GM12872 (cell line): ENCODE results near the gene KLHL42.

Experiments
- TF ChIP-seq, protein P1 (sequence below): IDR thresholded peaks from 3 replicates; pipeline ENCODE4 v1.5.1; 2011; ENCODE audit warnings: low read depth, mild to moderate bottlenecking, low read length, moderate library complexity; ENCODE audit not compliant: insufficient read depth

KLHL42 gene

DNA sequence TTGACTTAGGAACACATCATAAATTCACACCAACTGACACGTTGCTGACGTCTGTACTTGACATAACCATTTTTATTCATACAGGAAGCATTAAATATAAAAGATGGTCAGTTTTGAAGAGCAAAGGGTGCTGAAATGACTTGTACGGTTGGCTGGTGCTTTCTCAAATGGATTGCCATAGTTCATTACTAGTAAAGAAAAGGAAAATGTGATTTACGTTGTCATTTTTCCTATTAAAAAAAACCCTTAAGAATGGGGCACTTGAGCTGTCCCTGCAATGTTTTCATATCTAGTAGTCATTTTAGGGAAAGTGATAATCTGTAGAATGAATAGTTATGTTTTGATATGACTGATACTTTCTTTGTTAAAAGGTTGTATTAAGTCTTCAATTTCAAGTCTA lies 22.5 kb downstream of the KLHL42 start:
- TF ChIP-seq, protein P1, sequence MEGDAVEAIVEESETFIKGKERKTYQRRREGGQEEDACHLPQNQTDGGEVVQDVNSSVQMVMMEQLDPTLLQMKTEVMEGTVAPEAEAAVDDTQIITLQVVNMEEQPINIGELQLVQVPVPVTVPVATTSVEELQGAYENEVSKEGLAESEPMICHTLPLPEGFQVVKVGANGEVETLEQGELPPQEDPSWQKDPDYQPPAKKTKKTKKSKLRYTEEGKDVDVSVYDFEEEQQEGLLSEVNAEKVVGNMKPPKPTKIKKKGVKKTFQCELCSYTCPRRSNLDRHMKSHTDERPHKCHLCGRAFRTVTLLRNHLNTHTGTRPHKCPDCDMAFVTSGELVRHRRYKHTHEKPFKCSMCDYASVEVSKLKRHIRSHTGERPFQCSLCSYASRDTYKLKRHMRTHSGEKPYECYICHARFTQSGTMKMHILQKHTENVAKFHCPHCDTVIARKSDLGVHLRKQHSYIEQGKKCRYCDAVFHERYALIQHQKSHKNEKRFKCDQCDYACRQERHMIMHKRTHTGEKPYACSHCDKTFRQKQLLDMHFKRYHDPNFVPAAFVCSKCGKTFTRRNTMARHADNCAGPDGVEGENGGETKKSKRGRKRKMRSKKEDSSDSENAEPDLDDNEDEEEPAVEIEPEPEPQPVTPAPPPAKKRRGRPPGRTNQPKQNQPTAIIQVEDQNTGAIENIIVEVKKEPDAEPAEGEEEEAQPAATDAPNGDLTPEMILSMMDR = no peak

DNA sequence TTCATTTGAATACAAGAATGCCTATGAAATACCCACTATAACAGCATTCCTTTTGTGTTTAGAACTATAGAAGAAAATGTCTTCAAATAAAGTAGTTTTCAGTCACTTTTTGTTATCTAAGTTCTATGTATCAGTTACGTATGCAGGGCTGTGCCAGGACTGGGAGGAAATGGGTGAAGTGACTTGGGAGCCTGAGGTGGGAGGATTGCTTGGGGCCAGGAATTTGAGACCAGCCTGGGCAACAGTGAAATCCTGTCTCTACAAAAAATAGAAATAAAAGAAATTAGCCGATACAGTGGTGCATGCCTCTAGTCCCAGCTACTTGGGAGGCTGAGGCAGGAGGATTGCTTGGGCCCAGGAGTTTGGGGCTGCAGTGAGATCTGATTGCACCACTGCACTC lies 22.9 kb downstream of the KLHL42 start:
- TF ChIP-seq, protein P1 = no peak

DNA sequence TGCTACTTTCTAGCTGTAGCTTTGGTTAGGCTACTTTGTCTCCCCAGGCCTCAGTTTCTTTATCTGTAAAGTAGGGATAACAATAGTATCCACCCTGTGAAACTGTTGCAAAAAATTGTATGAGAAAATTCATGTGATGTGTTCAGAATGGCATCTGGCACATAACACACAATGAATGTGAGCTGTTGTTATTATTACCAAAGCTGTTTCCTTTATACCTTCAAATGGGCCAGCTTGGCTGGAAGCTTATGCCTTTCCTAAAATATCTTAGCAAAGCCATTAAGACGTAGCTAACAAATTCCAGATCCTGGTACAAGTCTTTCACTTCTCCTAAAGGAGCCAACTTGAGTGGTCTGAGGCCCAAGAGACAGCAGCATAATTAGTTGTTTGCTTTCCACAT lies 25.2 kb downstream of the KLHL42 start:
- TF ChIP-seq, protein P1 = no peak

DNA sequence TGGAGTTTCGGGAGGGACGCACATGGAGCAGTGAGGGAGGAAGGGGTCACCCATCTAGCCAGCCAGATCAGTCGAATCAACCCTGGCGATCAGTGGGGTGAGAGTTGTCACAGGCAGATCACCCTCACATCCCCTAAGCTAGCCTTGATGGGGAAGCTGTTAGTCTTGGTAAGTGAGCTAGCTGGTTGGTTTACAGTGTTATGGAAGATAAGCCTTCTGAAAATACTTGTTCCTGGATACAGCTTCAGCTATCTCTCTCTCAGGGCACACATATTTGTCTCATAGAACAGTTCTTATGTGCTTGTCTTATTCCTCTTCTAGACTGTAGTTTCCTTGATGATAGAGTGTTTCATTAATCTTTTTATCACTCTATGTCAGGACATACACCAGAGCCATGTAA lies 26.2 kb downstream of the KLHL42 start:
- TF ChIP-seq, protein P1 = no peak

DNA sequence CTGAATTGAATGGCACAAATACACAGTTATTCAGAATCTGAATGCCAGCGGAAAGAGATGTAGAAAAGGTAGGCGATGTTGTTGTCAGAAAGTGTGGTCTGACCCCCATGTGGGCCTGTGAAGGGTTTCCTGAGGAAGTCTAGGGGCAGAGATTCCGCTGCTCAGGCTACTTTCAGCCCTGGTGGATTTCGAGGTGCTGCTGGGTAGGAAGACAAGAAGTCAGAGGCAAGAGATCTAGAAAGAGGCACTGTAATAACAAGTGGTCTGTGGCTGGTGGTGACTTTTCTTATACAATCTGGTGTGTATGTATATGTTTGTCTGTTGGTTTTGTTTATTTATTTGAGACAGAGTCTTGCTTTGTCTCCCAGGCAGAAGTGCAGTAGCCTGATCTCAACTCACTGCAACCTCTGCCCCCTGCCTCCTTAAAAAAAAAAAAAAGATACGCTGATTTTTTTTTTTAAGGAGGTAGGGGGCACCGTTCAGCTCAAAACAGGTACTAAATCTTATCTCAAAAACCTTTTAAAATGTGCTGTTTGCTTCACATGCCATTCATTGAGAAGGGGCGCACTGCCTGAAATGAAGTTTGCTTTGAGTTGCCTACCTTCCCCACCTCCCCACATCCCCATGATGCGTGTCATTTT lies 27.1 kb downstream of the KLHL42 start:
- TF ChIP-seq, protein P1 = no peak

DNA sequence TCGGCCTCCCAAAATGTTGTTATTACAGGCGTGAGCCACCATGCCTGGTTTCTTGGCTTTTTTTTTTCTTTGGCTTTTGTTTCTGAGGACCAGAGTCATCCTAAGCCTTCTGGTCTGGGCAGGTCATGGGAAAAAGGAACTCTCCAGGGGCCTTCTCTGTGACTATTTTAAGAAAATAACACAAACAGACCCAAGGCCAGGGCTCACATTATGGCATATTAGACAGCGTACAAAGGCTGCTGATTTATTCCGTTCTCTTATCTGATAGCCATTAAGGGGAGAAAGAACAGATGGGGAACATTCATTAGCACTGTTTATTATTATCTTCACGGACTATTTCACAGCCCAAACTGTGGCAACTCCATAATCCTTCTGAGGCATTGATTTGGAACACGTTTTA lies 28.8 kb downstream of the KLHL42 start:
- TF ChIP-seq, protein P1 = no peak

DNA sequence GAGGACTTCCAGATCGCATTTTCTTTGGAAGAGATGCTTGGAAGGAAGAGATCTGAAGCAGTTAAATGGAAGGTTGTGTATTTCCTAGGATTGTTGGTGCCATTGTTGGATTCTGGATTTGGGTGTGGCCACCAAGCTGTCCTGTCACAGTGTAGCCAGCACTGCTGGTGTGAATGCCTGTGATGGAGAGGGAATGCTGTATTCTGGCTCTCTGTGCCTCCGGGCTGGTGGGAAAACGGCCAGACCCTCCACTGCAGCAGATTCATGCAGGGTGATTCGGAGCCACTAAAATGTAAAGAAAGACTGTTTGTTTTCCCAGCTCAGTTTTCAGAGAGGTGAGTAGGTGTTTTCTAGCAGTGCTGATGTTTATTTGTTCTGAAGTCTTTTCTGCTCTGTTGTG lies 30.7 kb downstream of the KLHL42 start:
- TF ChIP-seq, protein P1 = no peak
